ENCODE results near the gene TMOD4.

GRCh38 chr1:151175041-151175741 is 590 bp downstream of the TMOD4 start:
- TF ChIP-seq SP1 (IDR thresholded peaks at IDR 0.05) = no peak
- no peak for TF ChIP-seq TARDBP (IDR thresholded peaks at IDR 0.05)
- no peak for TF ChIP-seq HDGF (IDR thresholded peaks at IDR 0.05; ENCODE audit: borderline replicate concordance)
- no peak for TF ChIP-seq BHLHE40 (IDR thresholded peaks at IDR 0.05; ENCODE audit: borderline replicate concordance)
- TF ChIP-seq ELF4 (IDR thresholded peaks at IDR 0.05) = no peak
